GM21360 (cell line): Measurements from ENCODE around the gene OR6B2.

Experiments
- ATAC-seq: cut with Tn5 transposase; IDR thresholded peaks from one replicate; pipeline ENCODE4 v1.9.1; 2021; ENCODE audit warnings: mild to moderate bottlenecking, moderate library complexity; ENCODE audit not compliant: unreplicated experiment

OR6B2 gene

DNA sequence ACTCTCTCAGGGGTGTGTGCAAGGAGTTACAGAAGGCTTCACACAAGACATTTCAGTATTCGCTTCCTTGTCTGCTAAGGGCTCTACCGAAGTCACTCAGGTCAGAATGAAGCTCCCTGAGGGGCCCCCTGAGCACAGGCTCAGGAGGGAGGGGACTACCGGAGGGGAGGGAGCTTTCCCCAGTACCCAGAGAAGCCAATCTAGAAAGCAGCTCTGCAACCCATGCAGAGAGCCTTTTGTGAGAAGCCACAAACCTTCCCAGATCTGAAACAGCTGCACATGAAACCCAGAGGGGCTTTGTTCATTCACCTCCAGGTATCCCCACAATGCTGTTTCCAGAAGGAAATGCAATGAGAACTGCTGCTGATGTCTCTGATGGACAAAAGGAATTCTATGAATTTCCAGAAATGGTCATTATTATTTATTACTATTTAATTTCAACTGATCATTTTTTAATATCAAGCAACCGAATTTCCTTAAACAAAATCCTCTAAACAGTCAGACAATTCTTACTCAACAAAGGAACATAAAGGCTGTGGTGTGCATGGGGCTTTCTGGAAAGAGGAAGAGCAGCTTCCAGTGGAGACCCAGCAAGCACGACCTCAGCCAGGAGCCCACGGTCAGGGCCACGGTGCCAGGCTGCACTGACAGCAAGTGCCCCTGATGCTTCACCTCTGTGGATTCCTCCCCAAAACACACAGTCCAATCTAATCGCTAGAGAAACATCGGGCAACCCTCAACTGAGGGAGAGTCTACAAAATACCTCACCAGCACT is 47.0 kb downstream of the OR6B2 start:
- no peak for ATAC-seq
